H1 (cell line): Measurements from ENCODE around the gene TPD52L1. TPM values are rescaled to one million over a fixed set of nuclear protein-coding genes. Genes with fewer than 3 reads are reported as not detected.

Source experiments
- CTCF ChIA-PET: fragments of 300-600 bp; sonication (Branson Sonifier 250); formaldehyde crosslinking; loops from one replicate; lab custom pipeline; 2021; ENCODE audit not compliant: partially characterized antibody; lab: Charles Lee
- POLR2A ChIA-PET: fragments of 300-600 bp; sonication (Branson Sonifier 250); formaldehyde crosslinking; loops from one replicate; lab custom pipeline; 2021; ENCODE audit warnings: inconsistent platforms; ENCODE audit not compliant: partially characterized antibody; lab: Charles Lee
- DNase-seq, 2 experiments: peaks; one replicate each; pipeline versions ENCODE4 v3.0.0 to v3.0.0-alpha.2; 2010 to 2022; ENCODE audit warnings: low spot score in 2 of 2, low read depth in 1 of 2, mixed read lengths in 1 of 2
- FAIRE-seq: peaks from 2 replicates; lab custom pipeline; 2011; peaks lifted over from hg19 to GRCh38; lab: Jason Lieb, UNC
- H2AFZ ChIP-seq: 2 replicates; pipeline ENCODE4 v1.8.1; 2012; ENCODE audit warnings: low read length, inconsistent platforms
- H2AK5ac ChIP-seq: 2 replicates; pipeline ENCODE4 v1.6.1; 2013; ENCODE audit warnings: low read depth, low read length
- H2BK120ac ChIP-seq: replicated peaks from 2 replicates; pipeline ENCODE3; 2013; ENCODE audit warnings: low read depth, low read length, inconsistent platforms
- H2BK12ac ChIP-seq: 2 replicates; pipeline ENCODE4 v1.6.1; 2013; ENCODE audit warnings: low read depth, low read length
- H2BK15ac ChIP-seq: 2 replicates; pipeline ENCODE4 v1.6.1; 2013; ENCODE audit warnings: low read length
- H2BK20ac ChIP-seq: 2 replicates; pipeline ENCODE4 v1.6.1; 2013; ENCODE audit warnings: low read length
- H2BK5ac ChIP-seq: 2 replicates; pipeline ENCODE4 v1.6.1; 2013; ENCODE audit warnings: low read depth, low read length
- H3K14ac ChIP-seq: 2 replicates; pipeline ENCODE4 v1.6.1; 2013; ENCODE audit warnings: inconsistent platforms; ENCODE audit not compliant: insufficient read length
- H3K18ac ChIP-seq: 2 replicates; pipeline ENCODE4 v1.6.1; 2013; ENCODE audit warnings: low read length; ENCODE audit errors: extremely low read depth
- H3K23ac ChIP-seq: 2 replicates; pipeline ENCODE4 v1.6.1; 2013; ENCODE audit warnings: inconsistent platforms; ENCODE audit not compliant: insufficient read length
- H3K23me2 ChIP-seq: 2 replicates; pipeline ENCODE4 v1.6.1; 2013; ENCODE audit warnings: low read depth, low read length
- H3K27ac ChIP-seq: 2 replicates; pipeline ENCODE4 v1.6.1; 2011; ENCODE audit warnings: low read depth, low read length, inconsistent platforms
- H3K27me3 ChIP-seq, 4 experiments: replicated peaks in 1 of 4; 1 replicate in 1 of 4; 2 replicates in 3 of 4; pipeline versions ENCODE4 v1.6.1 to v1.8.1; 2011 to 2013; ENCODE audit warnings: low read length in 3 of 4, mild to moderate bottlenecking in 3 of 4, inconsistent platforms in 2 of 4, mixed read lengths in 2 of 4, moderate library complexity in 1 of 4; ENCODE audit not compliant: control insufficient read depth in 3 of 4, insufficient read depth in 3 of 4; ENCODE audit errors: extremely low read depth in 1 of 4
- H3K36me3 ChIP-seq, 4 experiments: 2 replicates each; pipeline versions ENCODE4 v1.6.1 to v1.8.1; 2011 to 2013; ENCODE audit warnings: mild to moderate bottlenecking in 4 of 4, low read length in 3 of 4, moderate library complexity in 2 of 4, control low read depth in 1 of 4, inconsistent platforms in 1 of 4; ENCODE audit not compliant: insufficient read depth in 4 of 4, control insufficient read depth in 2 of 4
- H3K4ac ChIP-seq: replicated peaks from 2 replicates; pipeline ENCODE3; 2013; ENCODE audit warnings: low read length, low read depth, mixed read lengths, inconsistent platforms; ENCODE audit not compliant: insufficient read length
- H3K4me1 ChIP-seq, 4 experiments: replicated peaks in 1 of 4; 1 replicate in 1 of 4; 2 replicates in 3 of 4; pipeline versions ENCODE4 v1.6.1 to v1.8.1; 2011 to 2013; ENCODE audit warnings: low read length in 3 of 4, inconsistent platforms in 2 of 4, mixed read lengths in 1 of 4; ENCODE audit not compliant: insufficient read depth in 4 of 4, control insufficient read depth in 3 of 4
- H3K4me2 ChIP-seq, 2 experiments: 2 replicates each; pipeline versions ENCODE4 v1.6.1 to v1.8.1; 2011 to 2013; ENCODE audit warnings: low read depth in 2 of 2, low read length in 2 of 2, control low read depth in 1 of 2, inconsistent platforms in 1 of 2, mild to moderate bottlenecking in 1 of 2; ENCODE audit not compliant: insufficient read depth in 1 of 2
- H3K4me3 ChIP-seq, 4 experiments: fragments of 200-600, 300-600 bp in 1 of 4; sonication (generic), shearing (Covaris generic), sonication (Bioruptor Twin) in 1 of 4; 2 replicates each; pipeline versions ENCODE4 v1.5.1 to v1.8.1; 2011 to 2016; ENCODE audit warnings: low read length in 4 of 4, low read depth in 3 of 4, control low read depth in 2 of 4, inconsistent platforms in 2 of 4, mild to moderate bottlenecking in 2 of 4, mixed read lengths in 1 of 4, moderate library complexity in 1 of 4; ENCODE audit not compliant: insufficient read depth in 2 of 4; ENCODE audit errors: extremely low read depth in 1 of 4
- H3K56ac ChIP-seq: replicated peaks from 2 replicates; pipeline ENCODE3; 2013; ENCODE audit warnings: low read depth, mild to moderate bottlenecking, mixed read lengths, low read length, inconsistent platforms; ENCODE audit not compliant: insufficient read length
- H3K79me1 ChIP-seq: 2 replicates; pipeline ENCODE4 v1.6.1; 2013; ENCODE audit warnings: low read depth, low read length, control low read depth
- H3K79me2 ChIP-seq, 2 experiments: 2 replicates each; pipeline versions ENCODE4 v1.6.1 to v1.8.1; 2012 to 2013; ENCODE audit warnings: low read length in 2 of 2, mild to moderate bottlenecking in 2 of 2, inconsistent platforms in 1 of 2; ENCODE audit not compliant: insufficient read depth in 2 of 2, control insufficient read depth in 1 of 2
- H3K9ac ChIP-seq, 4 experiments: replicated peaks in 1 of 4; 1 replicate in 1 of 4; 2 replicates in 3 of 4; pipeline versions ENCODE4 v1.6.1 to v1.8.1; 2011 to 2013; ENCODE audit warnings: low read depth in 3 of 4, low read length in 3 of 4, control low read depth in 2 of 4, mild to moderate bottlenecking in 2 of 4, moderate library complexity in 2 of 4, inconsistent platforms in 1 of 4; ENCODE audit errors: extremely low read depth in 1 of 4
- H3K9me3 ChIP-seq, 2 experiments: 2 replicates each; pipeline versions ENCODE4 v1.6.1 to v1.8.1; 2012 to 2013; ENCODE audit warnings: mild to moderate bottlenecking in 2 of 2, moderate library complexity in 2 of 2, control low read depth in 1 of 2, inconsistent platforms in 1 of 2, low read depth in 1 of 2, low read length in 1 of 2, mixed read lengths in 1 of 2; ENCODE audit not compliant: insufficient read depth in 2 of 2
- H4K20me1 ChIP-seq, 2 experiments: replicated peaks in 1 of 2; 2 replicates each; pipeline versions ENCODE3 to v1.8.1; 2011 to 2013; ENCODE audit warnings: inconsistent platforms in 2 of 2, low read length in 2 of 2, mild to moderate bottlenecking in 1 of 2; ENCODE audit not compliant: insufficient read depth in 2 of 2, control insufficient read depth in 1 of 2
- H4K5ac ChIP-seq: 2 replicates; pipeline ENCODE4 v1.6.1; 2013; ENCODE audit warnings: low read length, low read depth, mixed read lengths, inconsistent platforms; ENCODE audit not compliant: insufficient read length
- H4K8ac ChIP-seq: 2 replicates; pipeline ENCODE4 v1.8.0; 2013; ENCODE audit warnings: mild to moderate bottlenecking, moderate library complexity, low read length, inconsistent platforms; ENCODE audit not compliant: insufficient read depth; ENCODE audit errors: extremely low read depth
- H4K91ac ChIP-seq: replicated peaks from 2 replicates; pipeline ENCODE3; 2013; ENCODE audit warnings: low read length, mixed read lengths, inconsistent platforms; ENCODE audit not compliant: insufficient read length
- ATF3 ChIP-seq: IDR thresholded peaks from 2 replicates; pipeline ENCODE4 v1.6.1; 2011; ENCODE audit warnings: low read depth, mild to moderate bottlenecking, low read length; ENCODE audit not compliant: insufficient read depth
- CTCF ChIP-seq, 3 experiments: IDR thresholded peaks; 1 replicate in 2 of 3; 2 replicates in 1 of 3; pipeline versions ENCODE4 v1.5.1 to v1.6.1; 2011; ENCODE audit warnings: low read length in 3 of 3, mild to moderate bottlenecking in 3 of 3, inconsistent platforms in 2 of 3, low read depth in 1 of 3, moderate library complexity in 1 of 3; ENCODE audit not compliant: insufficient read depth in 1 of 3; ENCODE audit errors: control extremely low read depth in 1 of 3
- EGR1 ChIP-seq: IDR thresholded peaks from 2 replicates; pipeline ENCODE4 v1.6.1; 2011; ENCODE audit warnings: low read depth, low read length, borderline replicate concordance
- MAFK ChIP-seq: IDR thresholded peaks from 2 replicates; pipeline ENCODE4 v1.6.1; 2012; ENCODE audit warnings: low read depth, mild to moderate bottlenecking, improper control_type of control experiment, low read length
- MAX ChIP-seq: IDR thresholded peaks from 2 replicates; pipeline ENCODE4 v1.6.1; 2012; ENCODE audit warnings: inconsistent platforms
- PHF8 ChIP-seq: fragments of 200-600 bp; sonication (generic); conservative IDR thresholded peaks from 2 replicates; pipeline ENCODE4 v1.7.1; 2012; ENCODE audit warnings: low read depth, mild to moderate bottlenecking, inconsistent platforms, low read length, moderate library complexity
- RNF2 ChIP-seq: fragments of 200-900, 300-1000 bp; sonication (generic); IDR thresholded peaks from 2 replicates; pipeline ENCODE4 v1.7.1; 2016; ENCODE audit warnings: borderline replicate concordance, low read depth, mild to moderate bottlenecking, antibody characterized with exemption, low read length; ENCODE audit not compliant: poor library complexity, severe bottlenecking; ENCODE audit errors: missing control alignments
- SIN3A ChIP-seq, 2 experiments: IDR thresholded peaks in 1 of 2; conservative IDR thresholded peaks in 1 of 2; 2 replicates each; pipeline ENCODE4 v1.6.1; 2011 to 2012; ENCODE audit warnings: low read length in 2 of 2, improper control_type of control experiment in 1 of 2, low read depth in 1 of 2, mild to moderate bottlenecking in 1 of 2
- SP4 ChIP-seq: IDR thresholded peaks from 2 replicates; pipeline ENCODE4 v1.6.1; 2012; ENCODE audit warnings: low read length, inconsistent platforms
- TBP ChIP-seq: IDR thresholded peaks from 2 replicates; pipeline ENCODE4 v1.6.1; 2011; ENCODE audit warnings: low read depth, low read length, improper control_type of control experiment
- WGBS, 2 experiments: shearing (Covaris generic) in 1 of 2; methylation state at CpG; one replicate each; pipeline versions ENCODE4 v1.1.6 to v1.1.7; 2013 to 2015; ENCODE audit warnings: low lambda C conversion rate in 2 of 2, mixed read lengths in 2 of 2, inconsistent platforms in 1 of 2, low coverage in 1 of 2, missing lambda C conversion rate in 1 of 2; ENCODE audit not compliant: insufficient replicate concordance in 2 of 2, insufficient coverage in 1 of 2, insufficient read length in 1 of 2; ENCODE audit errors: extremely low coverage in 1 of 2, missing lambda C conversion rate in 1 of 2; 5-methylcytosine and 5-hydroxymethylcytosine counted together
- polyA plus RNA-seq, 7 experiments: library from polyadenylated mRNA; depleted of rRNA in 3 of 7; stranded (reverse) in 5 of 7; unstranded in 2 of 7; fragments of >200 nt in 5 of 7; fragments of 200-250 nt in 2 of 7; gene quantifications; 1 replicate in 5 of 7; 2 replicates in 1 of 7; 4 replicates in 1 of 7; pipeline versions ENCODE4 v1.2.1 to v1.2.3, GENCODE V29; 2011 to 2013; ENCODE audit warnings: missing spikeins in 2 of 7, mixed read lengths in 2 of 7
- total RNA-seq: library from RNA; stranded (reverse); fragmentation: NEBNext Ultra II Directional; extraction: Animal tissue kit (Norgen Biotek cat#: 25700); gene quantifications from 2 replicates; pipeline ENCODE4 v1.2.1, GENCODE V29; 2021

TPD52L1 gene
- total and polyA plus RNA-seq, 2 of the 8 experiments (the other 6 are each of a cell fraction or from before 2014, with no cell fraction given), result 7.4 to 14.2 TPM

- Histone ChIP-seq H2AFZ (no peak overlapping the region), H3K79me1 (no peaks in the 10 kb centered on the region), H3K9ac (no peak overlapping the region), H3K18ac (no peak overlapping the region), H3K4me3 (no peak overlapping the region), H3K23ac (no peak overlapping the region), H3K4ac (no peak overlapping the region), H3K27me3 (no peaks in the 10 kb centered on the region), H3K56ac (no peak overlapping the region), H3K36me3 (no peaks in the 10 kb centered on the region), H3K27ac (no peak overlapping the region), H4K20me1 (no peaks in the 10 kb centered on the region), H3K79me2 (no peaks in the 10 kb centered on the region), H4K8ac (no peak overlapping the region), H3K4me1 (no peaks in the 10 kb centered on the region), H3K9me3 (no peaks in the 10 kb centered on the region), H2BK20ac (no peak overlapping the region), H3K4me2 (no peak overlapping the region), H4K5ac (no peak overlapping the region), H3K14ac (no peak overlapping the region), H2BK5ac (no peak overlapping the region), H4K91ac (no peak overlapping the region), H2BK120ac (no peak overlapping the region), H2AK5ac (no peak overlapping the region), H2BK12ac (no peak overlapping the region), H3K23me2 (no peaks in the 10 kb centered on the region), H2BK15ac (no peak overlapping the region)
- FAIRE-seq (no peak), DNase-seq (no peak)
- ChIA-PET CTCF (interaction anchor here (0.7 to 2.3 kb wide), 6 partner anchors 10 to 60 kb away, joined by 3 to 9 read pairs (median 4); partner anchors contain the start of gene TPD52L1), POLR2A (interaction anchor here (0.6 kb wide), 1 partner anchor 624 kb away, joined by 3 read pairs; no protein-coding TSS in a partner anchor)
- WGBS, 2 experiments, result 64% methylated on average over 1 of the region's 1 CpG; no CpG with 5 or more reads in 1 of the 2 experiments
- no peak for TF ChIP-seq CTCF (IDR thresholded peaks at IDR 0.05; ENCODE audit: control extremely low read depth in 1 of 3, insufficient read depth in 1 of 3, low read depth in 1 of 3, low read length in 3 of 3)
- TF ChIP-seq PHF8, result no peak
- no peak for TF ChIP-seq MAX
- no peak for TF ChIP-seq EGR1
- no peak for TF ChIP-seq TBP
- no peak for TF ChIP-seq SP4
- no peak for TF ChIP-seq MAFK
- no peak for TF ChIP-seq SIN3A (conservative IDR thresholded peaks at IDR 0.05 in 1 of 2, IDR thresholded peaks at IDR 0.05 in 1 of 2; ENCODE audit: low read depth in 1 of 2, low read length in 2 of 2)
- TF ChIP-seq ATF3, result no peak
- TF ChIP-seq RNF2, result no peak
These were observed 21.5 kb upstream of the TPD52L1 start for GRCh38 chr6:125132058-125132457.
